Measurements from ENCODE around the gene ITGB1BP1.
A peak's percentile ranks its signal among the peaks of the same experiment; 100 is the strongest.

Gene ITGB1BP1

DNA sequence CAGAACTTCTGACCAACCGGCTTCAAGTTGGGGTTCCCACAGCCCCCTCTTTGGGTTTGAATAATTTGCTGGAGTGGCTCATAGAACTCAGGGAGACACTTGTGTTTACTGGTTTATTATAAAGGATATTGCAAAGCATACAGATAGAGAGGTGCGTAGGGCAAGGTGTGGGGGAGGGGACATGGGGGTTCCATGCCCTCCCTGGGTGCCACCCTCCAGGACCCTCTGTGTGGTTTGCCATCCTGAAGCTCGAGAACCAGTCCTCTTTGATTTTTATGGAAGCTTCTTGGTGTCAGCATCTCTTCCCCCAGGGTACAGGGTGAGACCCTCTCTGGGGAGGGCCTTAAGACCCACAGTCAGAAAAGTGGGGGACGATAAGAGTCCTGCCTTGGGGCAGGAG lies 38.8 kb downstream of the ITGB1BP1 start:
- H3K4me3 ChIP-seq (ENCODE audit: low read length) = no peak overlapping the region
- DNase-seq (ENCODE audit: low read depth) = no peak
- TF ChIP-seq, protein P1, sequence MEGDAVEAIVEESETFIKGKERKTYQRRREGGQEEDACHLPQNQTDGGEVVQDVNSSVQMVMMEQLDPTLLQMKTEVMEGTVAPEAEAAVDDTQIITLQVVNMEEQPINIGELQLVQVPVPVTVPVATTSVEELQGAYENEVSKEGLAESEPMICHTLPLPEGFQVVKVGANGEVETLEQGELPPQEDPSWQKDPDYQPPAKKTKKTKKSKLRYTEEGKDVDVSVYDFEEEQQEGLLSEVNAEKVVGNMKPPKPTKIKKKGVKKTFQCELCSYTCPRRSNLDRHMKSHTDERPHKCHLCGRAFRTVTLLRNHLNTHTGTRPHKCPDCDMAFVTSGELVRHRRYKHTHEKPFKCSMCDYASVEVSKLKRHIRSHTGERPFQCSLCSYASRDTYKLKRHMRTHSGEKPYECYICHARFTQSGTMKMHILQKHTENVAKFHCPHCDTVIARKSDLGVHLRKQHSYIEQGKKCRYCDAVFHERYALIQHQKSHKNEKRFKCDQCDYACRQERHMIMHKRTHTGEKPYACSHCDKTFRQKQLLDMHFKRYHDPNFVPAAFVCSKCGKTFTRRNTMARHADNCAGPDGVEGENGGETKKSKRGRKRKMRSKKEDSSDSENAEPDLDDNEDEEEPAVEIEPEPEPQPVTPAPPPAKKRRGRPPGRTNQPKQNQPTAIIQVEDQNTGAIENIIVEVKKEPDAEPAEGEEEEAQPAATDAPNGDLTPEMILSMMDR (conservative IDR thresholded peaks at IDR 0.05; ENCODE audit: low read length) = no peak

DNA sequence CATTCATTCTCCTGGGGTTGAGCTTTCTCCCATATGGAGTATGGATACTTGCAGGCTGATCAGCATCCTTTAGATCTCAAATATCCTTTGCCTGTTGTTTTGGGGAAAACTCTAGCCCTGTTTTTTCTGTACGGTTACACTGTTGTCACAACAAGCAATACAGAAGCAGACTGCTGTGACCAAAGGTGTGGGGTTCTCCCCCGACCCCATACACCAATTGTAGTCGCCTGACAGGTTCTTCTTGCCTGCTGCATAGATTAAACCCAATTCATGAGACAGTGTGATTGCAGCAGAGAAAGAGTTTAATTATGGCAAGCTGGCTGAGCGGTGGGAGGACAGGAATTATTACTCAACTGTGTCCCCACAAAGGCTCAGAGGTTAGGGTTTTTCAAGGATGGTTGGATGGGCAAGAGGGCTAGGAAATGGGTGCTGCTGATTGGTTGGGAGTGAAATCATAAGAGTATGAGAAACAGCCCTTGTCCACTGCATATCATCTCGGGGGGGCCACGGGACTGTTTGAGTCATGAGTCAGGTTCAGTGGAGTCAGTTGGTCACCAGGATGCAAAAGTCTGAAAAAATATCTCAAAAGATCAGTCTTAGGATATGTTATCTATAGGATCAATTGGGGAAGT lies 40.6 kb downstream of the ITGB1BP1 start:
- TF ChIP-seq, protein P1 (conservative IDR thresholded peaks at IDR 0.05; ENCODE audit: low read length) = no peak
- H3K4me3 ChIP-seq (ENCODE audit: low read length) = no peak overlapping the region
- no peak for DNase-seq (ENCODE audit: low read depth)

DNA sequence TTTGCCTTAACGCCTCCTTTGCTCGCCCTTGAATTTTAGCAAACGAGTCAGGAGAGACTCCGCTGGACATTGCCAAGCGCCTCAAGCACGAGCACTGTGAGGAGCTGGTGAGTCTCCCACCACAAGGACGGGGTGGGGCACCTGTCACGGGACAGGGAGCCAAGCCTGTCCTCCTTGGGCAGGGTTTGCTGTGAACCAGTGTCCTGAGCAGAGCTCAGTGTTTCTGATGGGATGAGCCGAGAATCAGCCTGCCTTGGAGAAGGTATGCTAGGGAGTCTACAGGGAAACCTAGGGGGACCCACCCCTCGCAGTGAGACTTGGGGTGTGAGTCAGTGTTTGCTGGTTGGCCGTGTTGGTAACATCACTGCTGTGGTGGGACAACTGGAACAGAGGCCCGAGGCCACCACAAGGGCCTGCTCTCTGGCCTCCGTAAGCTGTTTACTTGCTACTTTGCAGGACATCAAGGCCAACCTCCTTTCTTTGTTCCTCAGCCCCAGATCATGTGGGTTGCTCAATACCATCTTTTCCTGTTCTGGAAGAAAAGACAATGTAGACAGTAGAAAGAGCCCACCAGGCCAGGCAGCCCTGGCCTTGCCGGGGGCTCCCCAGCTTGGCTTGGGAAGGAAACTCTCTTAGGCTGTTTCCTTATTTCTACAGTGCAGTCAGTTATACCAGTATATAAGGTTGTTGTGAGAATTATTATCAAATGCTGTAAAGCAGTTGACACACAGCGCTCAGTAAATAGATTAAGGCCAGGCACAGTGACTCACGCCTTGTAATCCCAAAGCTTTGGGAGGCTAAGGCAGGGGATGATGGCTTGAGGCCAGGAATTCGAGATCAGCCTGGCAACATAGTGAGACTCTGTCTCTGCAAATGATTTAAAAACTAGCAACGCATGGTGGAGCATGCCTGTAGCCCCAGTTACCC lies 42.4 kb downstream of the ITGB1BP1 start:
- TF ChIP-seq, protein P1 (conservative IDR thresholded peaks at IDR 0.05; ENCODE audit: low read length) = peak; percentile 18
- DNase-seq (ENCODE audit: low read depth) = peak; percentile 93
- H3K4me3 ChIP-seq (ENCODE audit: low read length) = no peak overlapping the region

DNA sequence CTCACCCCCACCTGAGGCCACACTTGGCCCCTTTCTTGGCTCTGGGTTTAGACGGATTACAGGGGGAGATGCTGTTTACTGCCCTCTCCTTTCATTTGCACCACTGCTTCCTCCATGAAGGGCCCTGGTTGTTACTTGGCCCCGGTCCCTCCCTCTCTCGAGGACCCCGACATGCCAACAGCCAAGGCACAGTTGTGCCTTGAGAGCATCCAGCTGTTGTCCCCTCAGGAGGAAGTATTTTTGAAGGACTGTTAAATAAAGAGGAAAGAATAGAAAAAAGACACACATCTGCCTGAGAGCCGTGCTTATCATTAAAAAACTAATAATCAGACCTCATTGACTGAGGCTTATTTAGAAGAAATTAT lies 44.0 kb downstream of the ITGB1BP1 start:
- TF ChIP-seq, protein P1 (conservative IDR thresholded peaks at IDR 0.05; ENCODE audit: low read length) = no peak
- DNase-seq (ENCODE audit: low read depth) = no peak
- no peak overlapping the region for H3K4me3 ChIP-seq (ENCODE audit: low read length)

DNA sequence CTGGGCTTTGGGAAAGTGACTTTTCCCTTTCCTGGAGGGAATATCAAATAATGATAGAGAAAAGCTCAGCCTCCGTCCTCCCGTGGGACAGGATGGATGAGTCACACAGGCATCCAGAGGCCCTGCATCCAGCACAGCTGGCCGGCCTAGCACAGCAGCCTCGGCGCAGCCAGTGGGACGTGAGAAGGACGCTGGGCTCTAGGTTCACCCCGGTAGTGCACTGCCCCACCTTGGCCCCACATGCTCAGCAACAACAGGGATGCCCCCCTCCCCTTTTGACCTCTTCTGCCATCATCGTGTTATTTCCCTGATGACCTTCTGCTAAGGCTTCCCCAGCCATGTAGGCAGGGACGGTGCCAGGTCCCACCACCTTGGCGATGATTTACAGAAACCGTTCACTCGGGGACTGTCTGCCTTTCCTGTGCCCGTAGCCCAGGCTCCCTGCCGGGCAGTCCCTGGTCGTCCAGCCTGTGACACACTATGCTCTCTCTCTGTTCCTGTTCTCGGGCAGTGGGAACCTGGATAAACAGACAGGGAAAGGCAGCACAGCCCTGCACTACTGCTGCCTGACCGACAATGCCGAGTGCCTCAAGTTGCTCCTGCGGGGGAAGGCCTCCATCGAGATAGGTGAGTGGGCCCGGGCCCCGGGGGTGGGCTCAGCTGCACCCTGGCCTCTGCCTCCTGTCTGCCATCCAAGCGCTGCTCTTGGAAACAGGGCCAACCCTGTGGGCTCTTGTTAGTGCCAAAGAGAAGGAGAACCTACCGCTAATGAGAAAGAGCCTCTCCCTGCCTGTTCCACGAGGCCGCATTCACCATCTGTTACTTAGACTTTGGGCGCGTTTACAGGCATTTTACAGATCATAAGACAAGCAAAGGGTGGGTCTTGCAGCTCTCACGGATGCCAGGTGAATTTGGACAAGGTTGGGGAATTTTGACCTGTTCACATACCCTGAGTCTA lies 44.6 kb downstream of the ITGB1BP1 start:
- DNase-seq (ENCODE audit: low read depth) = peak; percentile 78
- no peak overlapping the region for H3K4me3 ChIP-seq (ENCODE audit: low read length)
- TF ChIP-seq, protein P1 (conservative IDR thresholded peaks at IDR 0.05; ENCODE audit: low read length) = no peak

DNA sequence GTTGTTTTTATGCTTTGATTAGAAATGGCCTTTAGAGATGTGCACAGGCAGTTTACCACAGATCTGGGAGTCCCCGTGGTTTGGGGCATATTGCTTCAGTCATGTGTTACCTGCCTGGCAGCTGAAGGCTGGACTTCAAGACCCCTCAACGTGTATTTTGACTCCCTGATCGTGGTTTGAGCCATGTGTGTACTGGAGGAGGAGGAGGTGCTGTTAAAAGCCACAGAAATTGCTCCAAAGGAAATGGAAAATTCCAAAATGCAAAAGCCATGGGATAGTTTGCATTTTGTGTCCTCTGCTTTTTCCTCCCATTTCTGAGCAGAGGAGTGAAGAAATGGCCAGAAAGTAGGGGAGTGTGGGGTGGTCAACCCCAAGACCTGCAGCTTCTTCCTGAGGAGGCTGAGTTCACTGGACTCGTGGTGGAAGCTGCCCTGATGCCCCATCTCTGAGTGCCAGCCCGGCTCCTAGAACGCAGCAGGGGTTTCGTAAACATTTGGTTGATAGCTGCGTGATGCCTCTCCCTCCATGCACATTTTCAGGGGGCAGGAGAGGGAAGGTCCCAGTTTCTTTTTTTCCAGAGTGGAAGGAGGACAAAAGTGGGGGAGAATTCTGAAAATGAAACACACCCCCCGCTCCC lies 45.7 kb downstream of the ITGB1BP1 start:
- no peak for DNase-seq (ENCODE audit: low read depth)
- TF ChIP-seq, protein P1 (conservative IDR thresholded peaks at IDR 0.05; ENCODE audit: low read length) = no peak
- no peak overlapping the region for H3K4me3 ChIP-seq (ENCODE audit: low read length)

All from AG10803 (cell line).